ENCODE data around the gene RAB10. TPM values are rescaled to one million over a fixed set of nuclear protein-coding genes. Genes with fewer than 3 reads are reported as not detected.
A peak's percentile ranks its signal among the peaks of the same experiment; 100 is the strongest.

Gene RAB10
- total and polyA plus RNA-seq, 2 experiments from 2014 or later = 102 to 143 TPM

DNA sequence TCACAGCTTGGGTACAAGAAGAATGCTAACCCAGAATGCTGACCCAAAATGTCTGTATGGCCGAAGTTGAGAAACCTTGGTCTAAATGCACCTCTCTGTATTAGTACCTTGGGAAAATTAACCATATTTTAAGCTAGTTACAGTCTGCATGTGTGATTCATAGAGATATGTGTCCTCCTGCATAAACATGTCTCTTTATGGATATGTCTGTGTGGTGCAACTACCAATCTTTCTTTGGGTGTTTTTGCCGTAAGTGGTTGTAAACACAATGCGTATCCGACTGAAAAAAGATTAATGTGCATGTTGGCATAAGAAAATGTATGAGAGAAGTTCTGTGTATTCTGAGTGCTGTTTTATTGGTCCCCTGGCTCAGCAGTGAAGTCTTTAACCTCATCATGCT is 84.8 kb downstream of the RAB10 start:
- Histone ChIP-seq H3K4me1 (ENCODE audit: insufficient read depth) (no peaks in the 10 kb centered on the region), H2AFZ (no peak overlapping the region), H3K36me3 (ENCODE audit: insufficient read depth) (no peaks in the 10 kb centered on the region), H3K4me2 (no peak overlapping the region), H3F3A (replicated peaks; ENCODE audit: low read depth) (no peaks in the 10 kb centered on the region; the same call in 1 of the 2 replicates), H3K79me2 (replicated peaks; ENCODE audit: insufficient read depth) (peaks cover 55% of the 10 kb centered on the region), H4K20me1 (replicated peaks; ENCODE audit: insufficient read depth) (peaks cover 34% of the 10 kb centered on the region), H3K9me2 (ENCODE audit: insufficient read depth) (no peaks in the 10 kb centered on the region; the same call in 1 of the 2 replicates), H3K27me3 (ENCODE audit: insufficient read depth) (no peaks in the 10 kb centered on the region), H3K27ac (ENCODE audit: low read depth) (peak overlapping the region; percentile 80), H3K4me3 (no peak overlapping the region)
- TF ChIP-seq, protein P1, sequence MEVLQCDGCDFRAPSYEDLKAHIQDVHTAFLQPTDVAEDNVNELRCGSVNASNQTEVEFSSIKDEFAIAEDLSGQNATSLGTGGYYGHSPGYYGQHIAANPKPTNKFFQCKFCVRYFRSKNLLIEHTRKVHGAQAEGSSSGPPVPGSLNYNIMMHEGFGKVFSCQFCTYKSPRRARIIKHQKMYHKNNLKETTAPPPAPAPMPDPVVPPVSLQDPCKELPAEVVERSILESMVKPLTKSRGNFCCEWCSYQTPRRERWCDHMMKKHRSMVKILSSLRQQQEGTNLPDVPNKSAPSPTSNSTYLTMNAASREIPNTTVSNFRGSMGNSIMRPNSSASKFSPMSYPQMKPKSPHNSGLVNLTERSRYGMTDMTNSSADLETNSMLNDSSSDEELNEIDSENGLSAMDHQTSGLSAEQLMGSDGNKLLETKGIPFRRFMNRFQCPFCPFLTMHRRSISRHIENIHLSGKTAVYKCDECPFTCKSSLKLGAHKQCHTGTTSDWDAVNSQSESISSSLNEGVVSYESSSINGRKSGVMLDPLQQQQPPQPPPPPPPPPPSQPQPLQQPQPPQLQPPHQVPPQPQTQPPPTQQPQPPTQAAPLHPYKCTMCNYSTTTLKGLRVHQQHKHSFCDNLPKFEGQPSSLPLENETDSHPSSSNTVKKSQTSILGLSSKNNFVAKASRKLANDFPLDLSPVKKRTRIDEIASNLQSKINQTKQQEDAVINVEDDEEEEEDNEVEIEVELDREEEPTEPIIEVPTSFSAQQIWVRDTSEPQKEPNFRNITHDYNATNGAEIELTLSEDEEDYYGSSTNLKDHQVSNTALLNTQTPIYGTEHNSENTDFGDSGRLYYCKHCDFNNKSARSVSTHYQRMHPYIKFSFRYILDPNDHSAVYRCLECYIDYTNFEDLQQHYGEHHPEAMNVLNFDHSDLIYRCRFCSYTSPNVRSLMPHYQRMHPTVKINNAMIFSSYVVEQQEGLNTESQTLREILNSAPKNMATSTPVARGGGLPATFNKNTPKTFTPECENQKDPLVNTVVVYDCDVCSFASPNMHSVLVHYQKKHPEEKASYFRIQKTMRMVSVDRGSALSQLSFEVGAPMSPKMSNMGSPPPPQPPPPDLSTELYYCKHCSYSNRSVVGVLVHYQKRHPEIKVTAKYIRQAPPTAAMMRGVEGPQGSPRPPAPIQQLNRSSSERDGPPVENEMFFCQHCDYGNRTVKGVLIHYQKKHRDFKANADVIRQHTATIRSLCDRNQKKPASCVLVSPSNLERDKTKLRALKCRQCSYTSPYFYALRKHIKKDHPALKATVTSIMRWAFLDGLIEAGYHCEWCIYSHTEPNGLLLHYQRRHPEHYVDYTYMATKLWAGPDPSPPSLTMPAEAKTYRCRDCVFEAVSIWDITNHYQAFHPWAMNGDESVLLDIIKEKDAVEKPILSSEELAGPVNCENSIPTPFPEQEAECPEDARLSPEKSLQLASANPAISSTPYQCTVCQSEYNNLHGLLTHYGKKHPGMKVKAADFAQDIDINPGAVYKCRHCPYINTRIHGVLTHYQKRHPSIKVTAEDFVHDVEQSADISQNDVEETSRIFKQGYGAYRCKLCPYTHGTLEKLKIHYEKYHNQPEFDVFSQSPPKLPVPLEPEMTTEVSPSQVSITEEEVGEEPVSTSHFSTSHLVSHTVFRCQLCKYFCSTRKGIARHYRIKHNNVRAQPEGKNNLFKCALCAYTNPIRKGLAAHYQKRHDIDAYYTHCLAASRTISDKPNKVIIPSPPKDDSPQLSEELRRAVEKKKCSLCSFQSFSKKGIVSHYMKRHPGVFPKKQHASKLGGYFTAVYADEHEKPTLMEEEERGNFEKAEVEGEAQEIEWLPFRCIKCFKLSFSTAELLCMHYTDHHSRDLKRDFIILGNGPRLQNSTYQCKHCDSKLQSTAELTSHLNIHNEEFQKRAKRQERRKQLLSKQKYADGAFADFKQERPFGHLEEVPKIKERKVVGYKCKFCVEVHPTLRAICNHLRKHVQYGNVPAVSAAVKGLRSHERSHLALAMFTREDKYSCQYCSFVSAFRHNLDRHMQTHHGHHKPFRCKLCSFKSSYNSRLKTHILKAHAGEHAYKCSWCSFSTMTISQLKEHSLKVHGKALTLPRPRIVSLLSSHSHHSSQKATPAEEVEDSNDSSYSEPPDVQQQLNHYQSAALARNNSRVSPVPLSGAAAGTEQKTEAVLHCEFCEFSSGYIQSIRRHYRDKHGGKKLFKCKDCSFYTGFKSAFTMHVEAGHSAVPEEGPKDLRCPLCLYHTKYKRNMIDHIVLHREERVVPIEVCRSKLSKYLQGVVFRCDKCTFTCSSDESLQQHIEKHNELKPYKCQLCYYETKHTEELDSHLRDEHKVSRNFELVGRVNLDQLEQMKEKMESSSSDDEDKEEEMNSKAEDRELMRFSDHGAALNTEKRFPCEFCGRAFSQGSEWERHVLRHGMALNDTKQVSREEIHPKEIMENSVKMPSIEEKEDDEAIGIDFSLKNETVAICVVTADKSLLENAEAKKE (CRISPR knock-in tag; IDR thresholded peaks at IDR 0.05) = no peak
- TF ChIP-seq, protein P2, sequence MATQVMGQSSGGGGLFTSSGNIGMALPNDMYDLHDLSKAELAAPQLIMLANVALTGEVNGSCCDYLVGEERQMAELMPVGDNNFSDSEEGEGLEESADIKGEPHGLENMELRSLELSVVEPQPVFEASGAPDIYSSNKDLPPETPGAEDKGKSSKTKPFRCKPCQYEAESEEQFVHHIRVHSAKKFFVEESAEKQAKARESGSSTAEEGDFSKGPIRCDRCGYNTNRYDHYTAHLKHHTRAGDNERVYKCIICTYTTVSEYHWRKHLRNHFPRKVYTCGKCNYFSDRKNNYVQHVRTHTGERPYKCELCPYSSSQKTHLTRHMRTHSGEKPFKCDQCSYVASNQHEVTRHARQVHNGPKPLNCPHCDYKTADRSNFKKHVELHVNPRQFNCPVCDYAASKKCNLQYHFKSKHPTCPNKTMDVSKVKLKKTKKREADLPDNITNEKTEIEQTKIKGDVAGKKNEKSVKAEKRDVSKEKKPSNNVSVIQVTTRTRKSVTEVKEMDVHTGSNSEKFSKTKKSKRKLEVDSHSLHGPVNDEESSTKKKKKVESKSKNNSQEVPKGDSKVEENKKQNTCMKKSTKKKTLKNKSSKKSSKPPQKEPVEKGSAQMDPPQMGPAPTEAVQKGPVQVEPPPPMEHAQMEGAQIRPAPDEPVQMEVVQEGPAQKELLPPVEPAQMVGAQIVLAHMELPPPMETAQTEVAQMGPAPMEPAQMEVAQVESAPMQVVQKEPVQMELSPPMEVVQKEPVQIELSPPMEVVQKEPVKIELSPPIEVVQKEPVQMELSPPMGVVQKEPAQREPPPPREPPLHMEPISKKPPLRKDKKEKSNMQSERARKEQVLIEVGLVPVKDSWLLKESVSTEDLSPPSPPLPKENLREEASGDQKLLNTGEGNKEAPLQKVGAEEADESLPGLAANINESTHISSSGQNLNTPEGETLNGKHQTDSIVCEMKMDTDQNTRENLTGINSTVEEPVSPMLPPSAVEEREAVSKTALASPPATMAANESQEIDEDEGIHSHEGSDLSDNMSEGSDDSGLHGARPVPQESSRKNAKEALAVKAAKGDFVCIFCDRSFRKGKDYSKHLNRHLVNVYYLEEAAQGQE (IDR thresholded peaks at IDR 0.05; ENCODE audit: unreplicated experiment) = no peak
- TF ChIP-seq ZNF331 (CRISPR knock-in tag; IDR thresholded peaks at IDR 0.05; ENCODE audit: low read depth) (no peak), ZNF114 (CRISPR knock-in tag; IDR thresholded peaks at IDR 0.05) (no peak), JUNB (IDR thresholded peaks at IDR 0.05; ENCODE audit: unreplicated experiment) (no peak), NANOG (IDR thresholded peaks at IDR 0.05; ENCODE audit: borderline replicate concordance) (no peak), EZH2 (IDR thresholded peaks at IDR 0.05; ENCODE audit: low read depth, unreplicated experiment) (no peak), EZH2phosphoT487 (IDR thresholded peaks at IDR 0.05; ENCODE audit: unreplicated experiment) (no peak), POLR2AphosphoS5 (IDR thresholded peaks at IDR 0.05; ENCODE audit: low read depth) (no peak)
- TF ChIP-seq, protein P3, sequence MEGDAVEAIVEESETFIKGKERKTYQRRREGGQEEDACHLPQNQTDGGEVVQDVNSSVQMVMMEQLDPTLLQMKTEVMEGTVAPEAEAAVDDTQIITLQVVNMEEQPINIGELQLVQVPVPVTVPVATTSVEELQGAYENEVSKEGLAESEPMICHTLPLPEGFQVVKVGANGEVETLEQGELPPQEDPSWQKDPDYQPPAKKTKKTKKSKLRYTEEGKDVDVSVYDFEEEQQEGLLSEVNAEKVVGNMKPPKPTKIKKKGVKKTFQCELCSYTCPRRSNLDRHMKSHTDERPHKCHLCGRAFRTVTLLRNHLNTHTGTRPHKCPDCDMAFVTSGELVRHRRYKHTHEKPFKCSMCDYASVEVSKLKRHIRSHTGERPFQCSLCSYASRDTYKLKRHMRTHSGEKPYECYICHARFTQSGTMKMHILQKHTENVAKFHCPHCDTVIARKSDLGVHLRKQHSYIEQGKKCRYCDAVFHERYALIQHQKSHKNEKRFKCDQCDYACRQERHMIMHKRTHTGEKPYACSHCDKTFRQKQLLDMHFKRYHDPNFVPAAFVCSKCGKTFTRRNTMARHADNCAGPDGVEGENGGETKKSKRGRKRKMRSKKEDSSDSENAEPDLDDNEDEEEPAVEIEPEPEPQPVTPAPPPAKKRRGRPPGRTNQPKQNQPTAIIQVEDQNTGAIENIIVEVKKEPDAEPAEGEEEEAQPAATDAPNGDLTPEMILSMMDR (conservative IDR thresholded peaks at IDR 0.05; ENCODE audit: low read depth in 2 of 2) = no peak
- TF ChIP-seq, protein P4, sequence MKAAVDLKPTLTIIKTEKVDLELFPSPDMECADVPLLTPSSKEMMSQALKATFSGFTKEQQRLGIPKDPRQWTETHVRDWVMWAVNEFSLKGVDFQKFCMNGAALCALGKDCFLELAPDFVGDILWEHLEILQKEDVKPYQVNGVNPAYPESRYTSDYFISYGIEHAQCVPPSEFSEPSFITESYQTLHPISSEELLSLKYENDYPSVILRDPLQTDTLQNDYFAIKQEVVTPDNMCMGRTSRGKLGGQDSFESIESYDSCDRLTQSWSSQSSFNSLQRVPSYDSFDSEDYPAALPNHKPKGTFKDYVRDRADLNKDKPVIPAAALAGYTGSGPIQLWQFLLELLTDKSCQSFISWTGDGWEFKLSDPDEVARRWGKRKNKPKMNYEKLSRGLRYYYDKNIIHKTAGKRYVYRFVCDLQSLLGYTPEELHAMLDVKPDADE (IDR thresholded peaks at IDR 0.05) = no peak
- Mint-ChIP-seq H3K4me3 (no peak overlapping the region), H3K4me1 (no peaks in the 10 kb centered on the region), H3K27ac (no peak overlapping the region), H3K27me3 (ENCODE audit: insufficient read depth, low read depth, poor library complexity) (no peaks in the 10 kb centered on the region), H3K36me3 (ENCODE audit: low read depth) (peaks cover 27% of the 10 kb centered on the region), H3K9me3 (no peaks in the 10 kb centered on the region)
- no peak for DNase-seq (ENCODE audit: low spot score)
- ATAC-seq = no peak

Data from GM23338 (cell line).